IMR-90 (cell line): ENCODE data around the gene MOB4. TPM values are rescaled to one million over a fixed set of nuclear protein-coding genes. Genes with fewer than 3 reads are reported as not detected.

Experiments used
- ATAC-seq: fragments of 200-7000 bp; cut with Tn5 transposase; 2 replicates; pipeline ENCODE4 v1.9.1; 2020; ENCODE audit warnings: low read depth, mild to moderate bottlenecking, moderate library complexity
- BruUV-seq: library from RNA; stranded (reverse); fragments of 400-500 nt; replicated peaks from 2 replicates; lab custom pipeline; 2021; lab: Mats Ljungman, UMichigan
- CTCF ChIA-PET: fragments of 300-600 bp; formaldehyde crosslinking; extraction: SDS; loops from one replicate; lab custom pipeline; 2021; ENCODE audit warnings: antibody characterized with exemption; lab: Yijun Ruan, JAX
- POLR2A ChIA-PET: fragments of 300-600 bp; sonication (Branson Sonifier 250); formaldehyde crosslinking; loops from one replicate; lab custom pipeline; 2022; ENCODE audit warnings: antibody characterized with exemption; ENCODE audit not compliant: unreplicated experiment; lab: Charles Lee
- DNase-seq: peaks from one replicate; pipeline ENCODE4 v3.0.0; 2013
- H2AFZ ChIP-seq: replicated peaks from 2 replicates; pipeline ENCODE3; 2013; ENCODE audit warnings: low read length, mild to moderate bottlenecking; ENCODE audit not compliant: poor library complexity
- H2AK5ac ChIP-seq: 2 replicates; pipeline ENCODE4 v1.6.1; 2013; ENCODE audit warnings: low read depth, low read length, inconsistent platforms
- H2AK9ac ChIP-seq: replicated peaks from 2 replicates; pipeline ENCODE3; 2013; ENCODE audit warnings: mild to moderate bottlenecking, low read depth, low read length, moderate library complexity; ENCODE audit not compliant: poor library complexity
- H2BK120ac ChIP-seq: 2 replicates; pipeline ENCODE4 v1.6.1; 2013; ENCODE audit warnings: low read depth, low read length, inconsistent platforms
- H2BK15ac ChIP-seq: 3 replicates; pipeline ENCODE4 v1.6.1; 2013; ENCODE audit warnings: low read depth, low read length, inconsistent platforms
- H2BK20ac ChIP-seq: 2 replicates; pipeline ENCODE4 v1.6.1; 2013; ENCODE audit warnings: low read depth, mild to moderate bottlenecking, inconsistent platforms, low read length, moderate library complexity
- H2BK5ac ChIP-seq: 2 replicates; pipeline ENCODE4 v1.6.1; 2013; ENCODE audit warnings: mild to moderate bottlenecking, low read depth, low read length, inconsistent platforms; ENCODE audit not compliant: poor library complexity, severe bottlenecking
- H3K14ac ChIP-seq: replicated peaks from 2 replicates; pipeline ENCODE4 v1.6.1; 2013; ENCODE audit warnings: low read depth, low read length, inconsistent platforms
- H3K18ac ChIP-seq: 2 replicates; pipeline ENCODE4 v1.6.1; 2013; ENCODE audit warnings: low read depth, low read length, control low read depth
- H3K23ac ChIP-seq: 2 replicates; pipeline ENCODE4 v1.6.1; 2013; ENCODE audit warnings: low read depth, low read length, inconsistent platforms
- H3K27ac ChIP-seq: 2 replicates; pipeline ENCODE4 v1.5.1; 2013; ENCODE audit warnings: mild to moderate bottlenecking, control low read depth, low read length; ENCODE audit not compliant: insufficient read depth
- H3K27me3 ChIP-seq: 2 replicates; pipeline ENCODE4 v1.6.1; 2013; ENCODE audit warnings: low read length; ENCODE audit not compliant: control insufficient read depth, insufficient read depth
- H3K36me3 ChIP-seq: 2 replicates; pipeline ENCODE4 v1.6.1; 2013; ENCODE audit warnings: low read length, mixed read lengths; ENCODE audit not compliant: control insufficient read depth, insufficient read depth
- H3K4ac ChIP-seq: 2 replicates; pipeline ENCODE4 v1.6.1; 2013; ENCODE audit warnings: low read depth, low read length, inconsistent platforms
- H3K4me1 ChIP-seq: 2 replicates; pipeline ENCODE4 v1.6.1; 2013; ENCODE audit warnings: low read length, mixed read lengths; ENCODE audit not compliant: control insufficient read depth, insufficient read depth
- H3K4me2 ChIP-seq: 2 replicates; pipeline ENCODE4 v1.6.1; 2013; ENCODE audit warnings: low read depth, mild to moderate bottlenecking, control low read depth, low read length, moderate library complexity
- H3K4me3 ChIP-seq: 2 replicates; pipeline ENCODE4 v1.5.1; 2013; ENCODE audit warnings: low read depth, mild to moderate bottlenecking, control low read depth, low read length, moderate library complexity; ENCODE audit not compliant: insufficient read depth
- H3K56ac ChIP-seq: 2 replicates; pipeline ENCODE4 v1.6.1; 2013; ENCODE audit warnings: low read length, inconsistent platforms; ENCODE audit not compliant: insufficient read depth; ENCODE audit errors: extremely low read depth
- H3K79me1 ChIP-seq, 2 experiments: 2 replicates each; pipeline ENCODE4 v1.6.1; 2013; ENCODE audit warnings: low read length in 2 of 2, inconsistent platforms in 1 of 2, low read depth in 1 of 2
- H3K9ac ChIP-seq: 2 replicates; pipeline ENCODE4 v1.6.1; 2013; ENCODE audit warnings: low read depth, low read length, control low read depth
- H3K9me1 ChIP-seq: 2 replicates; pipeline ENCODE4 v1.6.1; 2013; ENCODE audit warnings: low read length, inconsistent platforms; ENCODE audit not compliant: insufficient read depth
- H3K9me3 ChIP-seq: 2 replicates; pipeline ENCODE4 v1.6.1; 2013; ENCODE audit warnings: low read length; ENCODE audit not compliant: control insufficient read depth, insufficient read depth
- H4K20me1 ChIP-seq: 2 replicates; pipeline ENCODE4 v1.6.1; 2013; ENCODE audit warnings: low read length, inconsistent platforms; ENCODE audit not compliant: insufficient read depth
- H4K5ac ChIP-seq: 2 replicates; pipeline ENCODE4 v1.6.1; 2013; ENCODE audit warnings: mild to moderate bottlenecking, low read depth, low read length, control low read depth
- H4K8ac ChIP-seq, 2 experiments: 2 replicates each; pipeline ENCODE4 v1.6.1; 2013; ENCODE audit warnings: low read depth in 2 of 2, low read length in 2 of 2, control low read depth in 1 of 2, inconsistent platforms in 1 of 2
- H4K91ac ChIP-seq: 2 replicates; pipeline ENCODE4 v1.6.1; 2013; ENCODE audit warnings: low read depth, low read length, inconsistent platforms; ENCODE audit not compliant: insufficient read depth
- BHLHE40 ChIP-seq: fragments of 150-350 bp; IDR thresholded peaks from 2 replicates; pipeline ENCODE4 v1.6.1; 2016; ENCODE audit warnings: mild to moderate bottlenecking, low read depth, low read length
- CEBPB ChIP-seq: IDR thresholded peaks from 2 replicates; pipeline ENCODE4 v1.6.1; 2012; ENCODE audit warnings: low read depth, low read length, improper control_type of control experiment
- CHD1 ChIP-seq: IDR thresholded peaks from 2 replicates; pipeline ENCODE4 v1.6.1; 2012; ENCODE audit warnings: low read depth, low read length, improper control_type of control experiment
- CTCF ChIP-seq: conservative IDR thresholded peaks from 2 replicates; pipeline ENCODE4 v1.5.1; 2012; ENCODE audit warnings: mild to moderate bottlenecking, low read depth, low read length, improper control_type of control experiment
- ELK1 ChIP-seq: fragments of 150-350 bp; IDR thresholded peaks from 2 replicates; pipeline ENCODE4 v1.6.1; 2016; ENCODE audit warnings: low read depth, mild to moderate bottlenecking, low read length, moderate library complexity, borderline replicate concordance
- MAFK ChIP-seq: IDR thresholded peaks from 2 replicates; pipeline ENCODE4 v1.6.1; 2012; ENCODE audit warnings: low read depth, low read length, improper control_type of control experiment
- MAZ ChIP-seq: IDR thresholded peaks from 2 replicates; pipeline ENCODE4 v1.6.1; 2012; ENCODE audit warnings: low read depth, mild to moderate bottlenecking, low read length, improper control_type of control experiment, moderate library complexity, borderline replicate concordance
- NFE2L2 ChIP-seq: fragments of 150-350 bp; IDR thresholded peaks from 2 replicates; pipeline ENCODE4 v1.6.1; 2016; ENCODE audit warnings: low read depth, mild to moderate bottlenecking, low read length
- SMC3 ChIP-seq: fragments of 150-350 bp; IDR thresholded peaks from 2 replicates; pipeline ENCODE4 v1.6.1; 2016; ENCODE audit warnings: low read depth, mild to moderate bottlenecking, antibody characterized with exemption, low read length, moderate library complexity
- USF2 ChIP-seq: fragments of 150-350 bp; IDR thresholded peaks from 2 replicates; pipeline ENCODE4 v1.6.1; 2017; ENCODE audit warnings: mild to moderate bottlenecking, antibody characterized with exemption, low read length, low read depth
- WGBS, 2 experiments: methylation state at CpG; one replicate each; pipeline versions ENCODE4 v1.1.5 to v1.1.7; 2013; ENCODE audit warnings: missing lambda C conversion rate in 2 of 2; ENCODE audit not compliant: insufficient read length in 1 of 2; ENCODE audit errors: extremely low coverage in 2 of 2; 5-methylcytosine and 5-hydroxymethylcytosine counted together
- dilution Hi-C: fragments of 300-500 bp; cut with HindIII; formaldehyde crosslinking; loops from one replicate; pipeline ENCODE4 v1.14.3; 2018; ENCODE audit warnings: low sequenced_read_pairs; ENCODE audit not compliant: unreplicated experiment
- in situ Hi-C: fragments of 300-500 bp; cut with MboI; formaldehyde crosslinking; loops from 3 replicates; pipeline ENCODE4 v1.14.3; 2019; ENCODE audit warnings: low sequenced_read_pairs, inconsistent platforms, mixed read lengths
- intact Hi-C: fragments of 100-400 bp; cut with micrococcal nuclease; formaldehyde crosslinking; loops from 2 replicates; pipeline ENCODE4 v1.10.0; 2022
- polyA plus RNA-seq, 3 experiments: library from polyadenylated mRNA; depleted of rRNA; stranded (reverse); fragments of >200 nt; gene quantifications; 2 replicates each; pipeline ENCODE4 v1.2.3, GENCODE V29; 2012; ENCODE audit warnings: low replicate concordance in 1 of 3
- total RNA-seq: library from RNA; depleted of rRNA; stranded (reverse); fragments of >200 nt; gene quantifications from 2 replicates; pipeline ENCODE4 v1.2.3, GENCODE V29; 2012

The MOB4 gene
- total and polyA plus RNA-seq, 2 of the 4 experiments (the other 2 are of a cell fraction) = 34.8 to 36.0 TPM

GRCh38 chr2:197517150-197517549, 1.3 kb downstream of the MOB4 start:
- Histone ChIP-seq H3K9me3 (no peaks in the 10 kb centered on the region), H4K8ac (no peak overlapping the region), H3K14ac (no peak overlapping the region), H3K9me1 (no peaks in the 10 kb centered on the region), H2BK5ac (no peak overlapping the region), H3K4me2 (peak overlapping the region; percentile 82), H4K91ac (no peak overlapping the region), H3K79me1 (peaks cover 0 to 10% of the 10 kb centered on the region in 2 experiments; a peak in 1 of 4 replicates), H3K4me1 (peaks cover 4% of the 10 kb centered on the region; the same call in 1 of the 2 replicates), H2AK9ac (no peak overlapping the region), H3K27ac (no peak overlapping the region), H2BK20ac (no peak overlapping the region), H3K18ac (no peak overlapping the region), H3K23ac (peak overlapping the region; percentile 24; the same call in 1 of the 2 replicates), H3K27me3 (no peaks in the 10 kb centered on the region), H3K4ac (no peak overlapping the region), H2BK120ac (no peak overlapping the region), H2AFZ (no peak overlapping the region), H4K5ac (no peak overlapping the region), H2BK15ac (no peak overlapping the region), H3K36me3 (peaks cover 2% of the 10 kb centered on the region; the same call in 1 of the 2 replicates), H3K4me3 (peak overlapping the region; percentile 80), H2AK5ac (no peak overlapping the region), H4K20me1 (peaks cover 9% of the 10 kb centered on the region; the same call in 1 of the 2 replicates), H3K56ac (no peak overlapping the region), H3K9ac (peak overlapping the region; percentile 92; the same call in 1 of the 2 replicates)
- intact Hi-C loops (loop anchor here (5.0 kb wide), 2 partner anchors 155 to 190 kb away; partner anchors contain the start of gene MARS2), dilution Hi-C loops (no loop called here), in situ Hi-C loops (loop anchor here (10.0 kb wide), 1 partner anchor 188 kb away; the partner anchor contains the start of gene MARS2)
- no CpG with 5 or more reads among the region's 2 CpGs for WGBS, 2 experiments
- TF ChIP-seq USF2 (no peak), ELK1 (no peak), MAFK (no peak), MAZ (no peak), CEBPB (no peak), CTCF (no peak), NFE2L2 (no peak), CHD1 (no peak), SMC3 (no peak), BHLHE40 (no peak)
- no peak for DNase-seq
- TSS peak; percentile 24 for BruUV-seq
- ChIA-PET POLR2A (interaction anchor here (0.7 kb wide), 1 partner anchor 17 kb away, joined by 4 read pairs; the partner anchor contains the start of genes HSPD1 and HSPE1), CTCF (interaction anchor here (0.5 kb wide), 1 partner anchor 567 kb away, joined by 3 read pairs; no protein-coding TSS in a partner anchor)
- no peak for ATAC-seq
